CD14-positive monocyte (primary cell): ENCODE results near the gene LRIF1. TPM values are rescaled to one million over a fixed set of nuclear protein-coding genes. Genes with fewer than 3 reads are reported as not detected.

Experiments used
- DNase-seq, 3 donors: peaks; one replicate each; pipeline ENCODE4 v3.0.0-alpha.2; 2011 to 2022
- H2AFZ ChIP-seq: 2 replicates; pipeline ENCODE4 v1.6.0; 2012; ENCODE audit warnings: mild to moderate bottlenecking, low read depth, low read length, inconsistent platforms; ENCODE audit not compliant: insufficient read depth, poor library complexity, severe bottlenecking
- H3K27ac ChIP-seq, 2 donors: 1 replicate in 1 of 2; 2 replicates in 1 of 2; pipeline ENCODE4 v1.5.1; 2012 to 2013; ENCODE audit warnings: low read length in 2 of 2, control low read depth in 1 of 2, inconsistent platforms in 1 of 2, low read depth in 1 of 2, mild to moderate bottlenecking in 1 of 2
- H3K27me3 ChIP-seq, 2 donors: one replicate each; pipeline versions ENCODE4 v1.6.0 to v1.6.1; 2011 to 2013; ENCODE audit warnings: low read length in 2 of 2; ENCODE audit not compliant: control insufficient read depth in 2 of 2, insufficient read depth in 2 of 2
- H3K36me3 ChIP-seq, 2 donors: replicated peaks in 1 of 2; 1 replicate in 1 of 2; 2 replicates in 1 of 2; pipeline versions ENCODE4 v1.5.1 to v1.6.1; 2012 to 2013; ENCODE audit warnings: low read length in 2 of 2, control low read depth in 1 of 2, inconsistent platforms in 1 of 2, mild to moderate bottlenecking in 1 of 2; ENCODE audit not compliant: insufficient read depth in 2 of 2, control insufficient read depth in 1 of 2
- H3K4me1 ChIP-seq, 2 donors: 1 replicate in 1 of 2; 2 replicates in 1 of 2; pipeline versions ENCODE4 v1.5.1 to v1.6.1; 2012 to 2013; ENCODE audit warnings: low read length in 2 of 2, control low read depth in 1 of 2, inconsistent platforms in 1 of 2, mild to moderate bottlenecking in 1 of 2, moderate library complexity in 1 of 2; ENCODE audit not compliant: insufficient read depth in 2 of 2, control insufficient read depth in 1 of 2
- H3K4me2 ChIP-seq: replicated peaks from 2 replicates; pipeline ENCODE3; 2012; ENCODE audit warnings: low read length, moderate library complexity, mild to moderate bottlenecking; ENCODE audit not compliant: poor library complexity, severe bottlenecking; ENCODE audit errors: extremely low read depth
- H3K4me3 ChIP-seq, 3 experiments: fragments of 200-600 bp in 1 of 3; sonication (generic) in 1 of 3; replicated peaks in 1 of 3; 1 replicate in 2 of 3; 2 replicates in 1 of 3; pipeline ENCODE4 v1.5.1; 2011 to 2013; ENCODE audit warnings: low read length in 3 of 3, mild to moderate bottlenecking in 3 of 3, control low read depth in 2 of 3, low read depth in 2 of 3, inconsistent platforms in 1 of 3, moderate library complexity in 1 of 3
- H3K79me2 ChIP-seq: 2 replicates; pipeline ENCODE4 v1.6.0; 2012; ENCODE audit warnings: mild to moderate bottlenecking, control low read depth, inconsistent platforms, low read length, moderate library complexity; ENCODE audit not compliant: insufficient read depth
- H3K9ac ChIP-seq: 2 replicates; pipeline ENCODE4 v1.6.0; 2017; ENCODE audit warnings: low read length, mild to moderate bottlenecking; ENCODE audit not compliant: insufficient read depth, poor library complexity, severe bottlenecking
- H3K9me3 ChIP-seq, 2 donors: replicated peaks in 1 of 2; 1 replicate in 1 of 2; 2 replicates in 1 of 2; pipeline versions ENCODE4 v1.5.1 to v1.6.1; 2012 to 2013; ENCODE audit warnings: low read length in 2 of 2, control low read depth in 1 of 2; ENCODE audit not compliant: control insufficient read depth in 1 of 2, insufficient read depth in 1 of 2
- H4K20me1 ChIP-seq: 2 replicates; pipeline ENCODE4 v1.6.0; 2012; ENCODE audit warnings: mild to moderate bottlenecking, low read length, control low read depth, moderate library complexity; ENCODE audit not compliant: insufficient read depth
- H3K27ac Mint-ChIP-seq, 7 donors: one replicate each; pipeline ENCODE4 v1.8.0; 2020; ENCODE audit warnings: mild to moderate bottlenecking in 7 of 7, mixed read lengths in 7 of 7, moderate library complexity in 6 of 7, inconsistent platforms in 2 of 7
- H3K27me3 Mint-ChIP-seq, 3 donors: one replicate each; pipeline ENCODE4 v1.8.0; 2021 to 2022; ENCODE audit warnings: low read depth in 3 of 3, mild to moderate bottlenecking in 3 of 3, mixed read lengths in 3 of 3, moderate library complexity in 3 of 3, inconsistent platforms in 1 of 3
- H3K36me3 Mint-ChIP-seq, 2 donors: one replicate each; pipeline ENCODE4 v1.8.0; 2020; ENCODE audit warnings: mixed read lengths in 2 of 2, inconsistent platforms in 1 of 2, mild to moderate bottlenecking in 1 of 2
- H3K4me1 Mint-ChIP-seq: one replicate; pipeline ENCODE4 v1.8.0; 2020; ENCODE audit warnings: mild to moderate bottlenecking, mixed read lengths
- H3K4me3 Mint-ChIP-seq, 2 donors: one replicate each; pipeline ENCODE4 v1.8.0; 2020; ENCODE audit warnings: mild to moderate bottlenecking in 2 of 2, mixed read lengths in 2 of 2, moderate library complexity in 1 of 2
- H3K9me3 Mint-ChIP-seq, 7 donors: one replicate each; pipeline ENCODE4 v1.8.0; 2020 to 2022; ENCODE audit warnings: mixed read lengths in 7 of 7, mild to moderate bottlenecking in 6 of 7, moderate library complexity in 6 of 7, inconsistent platforms in 2 of 7
- CTCF ChIP-seq: fragments of 200-600 bp; IDR thresholded peaks from one replicate; pipeline ENCODE4 v1.8.0; 2022; ENCODE audit warnings: antibody characterized with exemption, mild to moderate bottlenecking
- WGBS: methylation state at CpG from one replicate; pipeline ENCODE4 v1.1.5; 2013; ENCODE audit warnings: missing lambda C conversion rate; ENCODE audit not compliant: insufficient coverage; 5-methylcytosine and 5-hydroxymethylcytosine counted together
- intact Hi-C, 2 donors: fragments of 100-400 bp; cut with micrococcal nuclease; formaldehyde crosslinking; loops; one replicate each; pipeline versions ENCODE4 v1.15.0 to v1.15.1; 2023
- polyA plus RNA-seq, 3 donors: library from polyadenylated mRNA; depleted of rRNA in 1 of 3; unstranded in 2 of 3; stranded (reverse) in 1 of 3; fragments of 300-500 nt in 2 of 3; fragments of >200 nt in 1 of 3; fragmentation: Illumina TruSeq in 2 of 3; gene quantifications; 1 replicate in 2 of 3; 2 replicates in 1 of 3; pipeline ENCODE4 v1.2.3, GENCODE V29; 2012 to 2021

The LRIF1 gene
- polyA plus RNA-seq, 3 donors: 1.8 to 8.2 (median 4.0) TPM

DNA sequence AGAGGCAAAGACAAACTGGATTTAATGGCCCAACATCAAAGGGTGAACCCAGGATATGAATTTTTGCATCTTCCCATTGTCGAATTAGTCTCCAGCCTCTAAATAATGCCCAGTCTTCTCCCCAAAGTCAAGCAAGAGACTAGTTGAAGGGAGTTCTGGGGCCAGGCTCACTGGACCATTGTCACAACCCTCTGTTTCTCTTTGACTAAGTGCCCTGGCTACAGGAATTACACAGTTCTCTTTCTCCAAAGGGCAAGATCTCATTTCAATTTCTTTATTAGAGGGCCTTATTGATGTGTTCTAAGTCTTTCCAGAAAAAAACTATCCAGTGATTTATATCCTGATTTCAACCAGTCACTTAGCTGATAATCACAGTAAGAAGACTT is 64.3 kb downstream of the LRIF1 start:
- H3K27ac ChIP-seq: no peak overlapping the region
- no peak overlapping the region for H3K4me2 ChIP-seq
- no peaks in the 10 kb centered on the region for H3K4me1 ChIP-seq
- H3K27ac Mint-ChIP-seq: no peak overlapping the region
- no peak for TF ChIP-seq CTCF
- no peaks in the 10 kb centered on the region for H3K9me3 ChIP-seq
- H3K4me3 Mint-ChIP-seq: no peak overlapping the region
- DNase-seq: no peak
- H4K20me1 ChIP-seq: peaks cover 100% of the 10 kb centered on the region
- 100% methylated on average over 1 of the region's 1 CpG for WGBS
- no peak overlapping the region for H3K4me3 ChIP-seq
- intact Hi-C loops: no loop called here
- no peak overlapping the region for H2AFZ ChIP-seq
- H3K27me3 Mint-ChIP-seq: peaks cover 0 to 1% (median 0%) of the 10 kb centered on the region in 3 donors
- H3K27me3 ChIP-seq: no peaks in the 10 kb centered on the region
- no peaks in the 10 kb centered on the region for H3K4me1 Mint-ChIP-seq
- H3K79me2 ChIP-seq: peaks cover 30% of the 10 kb centered on the region
- H3K36me3 ChIP-seq: peaks cover 66 to 87% of the 10 kb centered on the region in 2 donors
- H3K9ac ChIP-seq: no peak overlapping the region
- H3K36me3 Mint-ChIP-seq: peaks cover 80 to 90% of the 10 kb centered on the region in 2 donors
- peaks cover 0 to 3% (median 0%) of the 10 kb centered on the region in 7 donors for H3K9me3 Mint-ChIP-seq

- H3K4me1 ChIP-seq: no peaks in the 10 kb centered on the region
- H3K4me3 ChIP-seq: no peak overlapping the region
- H3K4me3 Mint-ChIP-seq: no peak overlapping the region
- peaks cover 0 to 2% (median 0%) of the 10 kb centered on the region in 7 donors for H3K9me3 Mint-ChIP-seq
- H3K27ac Mint-ChIP-seq: peak overlapping the region in 1 of 7 donors; percentile 34
- 100% methylated on average over 1 of the region's 3 CpGs for WGBS
- peaks cover 85 to 95% of the 10 kb centered on the region in 2 donors for H3K36me3 Mint-ChIP-seq
- TF ChIP-seq CTCF: no peak
- no peak overlapping the region for H3K9ac ChIP-seq
- H4K20me1 ChIP-seq: peaks cover 100% of the 10 kb centered on the region
- peaks cover 35% of the 10 kb centered on the region for H3K79me2 ChIP-seq
- H3K4me1 Mint-ChIP-seq: peaks cover 2% of the 10 kb centered on the region
- H3K27me3 ChIP-seq: no peaks in the 10 kb centered on the region
- H2AFZ ChIP-seq: no peak overlapping the region
- no peaks in the 10 kb centered on the region for H3K9me3 ChIP-seq
- H3K4me2 ChIP-seq: no peak overlapping the region
- no peak for DNase-seq
- H3K27me3 Mint-ChIP-seq: no peaks in the 10 kb centered on the region
- intact Hi-C loops: no loop called here
- peaks cover 72 to 93% of the 10 kb centered on the region in 2 donors for H3K36me3 ChIP-seq
- no peak overlapping the region for H3K27ac ChIP-seq
Measured at GRCh38 chr1:110898734-110899457, 64.8 kb downstream of the LRIF1 start.
